ENCODE measurements around the gene MIGA1.

GRCh38 chr1:77732090-77732489 is 47.4 kb upstream of the MIGA1 start:
- TF ChIP-seq SUZ12 (IDR thresholded peaks at IDR 0.05; ENCODE audit: extremely low read depth, insufficient read depth, insufficient read length) (no peak), YY1 (IDR thresholded peaks at IDR 0.05; ENCODE audit: insufficient read depth, insufficient read length) (no peak), ZNF274 (IDR thresholded peaks at IDR 0.05; ENCODE audit: low read depth, low read length) (no peak)
